HG03565 (cell line): Measurements from ENCODE around the gene RAB5IF.
A peak's percentile ranks its signal among the peaks of the same experiment; 100 is the strongest.
"Not testable (repeated sequence)": the region's sequence is repeated elsewhere in the genome, so short reads cannot be mapped to it uniquely, and the experiment has no call there.

Experiments
- ATAC-seq: cut with Tn5 transposase; IDR thresholded peaks from one replicate; pipeline ENCODE4 v1.9.1; 2021; ENCODE audit warnings: mild to moderate bottlenecking, moderate library complexity; ENCODE audit not compliant: unreplicated experiment

RAB5IF gene

DNA sequence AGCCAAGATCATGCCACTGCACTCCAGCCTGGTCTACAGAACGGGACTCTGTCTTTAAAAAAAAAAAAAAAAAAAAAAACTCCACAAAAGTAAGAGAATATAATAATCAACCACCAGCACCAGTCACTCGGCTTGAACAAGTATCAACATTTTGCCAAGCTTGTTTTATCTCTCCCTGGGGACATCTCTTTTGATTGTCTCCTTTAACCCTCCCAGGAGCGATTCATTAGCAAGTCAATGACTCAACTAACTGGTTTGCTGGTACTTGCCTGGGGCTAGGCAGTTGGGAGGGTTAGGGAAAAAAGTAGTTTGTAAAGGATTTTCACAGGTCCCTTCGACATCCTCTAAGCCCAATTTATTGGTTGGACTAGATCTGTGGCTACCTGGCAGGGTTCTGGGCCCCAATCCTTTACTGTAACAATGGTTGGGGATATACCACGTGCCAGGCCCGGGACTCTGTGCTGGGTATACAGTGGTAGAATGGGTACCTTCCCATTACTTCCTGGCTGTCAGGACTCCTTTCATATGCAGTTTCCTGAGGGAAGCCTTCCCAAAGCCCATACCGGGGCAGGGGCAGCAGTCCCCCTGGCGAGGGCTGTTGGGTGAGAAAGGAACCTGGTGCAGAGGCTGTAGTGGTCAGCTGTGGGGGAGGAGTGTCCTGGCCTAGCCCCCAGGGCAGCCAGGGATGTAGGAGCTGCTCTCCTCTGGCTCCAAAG lies 20.0 kb upstream of the RAB5IF start:
- no peak for ATAC-seq

DNA sequence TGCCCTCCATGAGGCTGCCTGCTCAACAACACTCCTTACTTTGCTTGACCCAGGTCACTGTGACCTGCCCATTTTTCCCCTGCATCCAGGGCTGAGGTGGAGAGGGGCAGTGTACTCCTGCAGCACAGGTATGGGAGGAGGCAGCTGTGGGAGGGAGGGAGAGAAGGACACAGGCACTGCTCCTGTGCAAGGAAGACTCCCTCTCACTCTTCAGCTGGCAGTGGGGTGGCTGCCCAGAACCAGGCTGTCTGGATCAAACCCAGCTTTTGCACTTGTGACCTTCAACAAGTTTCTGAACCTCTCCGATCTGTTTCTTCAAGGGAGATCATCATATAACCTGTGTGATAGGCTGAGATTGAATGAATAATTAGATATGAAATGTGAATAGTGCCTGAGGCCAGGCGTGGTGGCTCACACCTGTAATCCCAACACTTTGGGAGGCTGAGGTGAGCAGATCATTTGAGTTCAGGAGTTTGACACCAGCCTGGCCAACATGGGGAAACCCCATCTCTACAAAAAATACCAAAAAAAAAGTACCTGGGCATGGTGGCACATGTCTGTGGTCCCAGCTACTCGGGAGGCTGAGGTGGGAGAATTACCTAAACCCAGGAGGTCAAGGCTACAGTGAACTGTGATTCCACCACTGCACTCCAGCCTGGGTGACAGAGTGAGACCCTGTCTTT lies 18.1 kb upstream of the RAB5IF start:
- no peak for ATAC-seq

DNA sequence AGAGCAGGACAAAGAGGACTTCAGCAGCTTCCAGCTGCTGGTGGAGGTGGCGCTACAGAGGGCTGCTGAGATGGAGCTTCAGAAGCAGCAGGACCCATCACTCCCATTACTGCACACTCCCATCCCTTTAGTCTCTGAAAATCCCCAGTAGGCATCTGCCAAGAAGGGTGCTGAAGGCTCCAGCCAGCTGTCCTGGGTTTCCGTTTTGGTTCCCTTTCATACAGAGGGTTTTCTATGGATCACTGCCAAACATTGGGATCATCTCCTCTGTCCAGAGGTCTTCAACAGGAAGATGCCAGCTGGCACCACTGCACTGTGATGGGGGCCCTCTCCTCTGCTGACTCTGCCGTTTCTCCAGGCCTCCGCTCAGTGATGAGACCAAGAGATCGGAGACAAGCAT lies 14.3 kb upstream of the RAB5IF start:
- ATAC-seq = no peak

DNA sequence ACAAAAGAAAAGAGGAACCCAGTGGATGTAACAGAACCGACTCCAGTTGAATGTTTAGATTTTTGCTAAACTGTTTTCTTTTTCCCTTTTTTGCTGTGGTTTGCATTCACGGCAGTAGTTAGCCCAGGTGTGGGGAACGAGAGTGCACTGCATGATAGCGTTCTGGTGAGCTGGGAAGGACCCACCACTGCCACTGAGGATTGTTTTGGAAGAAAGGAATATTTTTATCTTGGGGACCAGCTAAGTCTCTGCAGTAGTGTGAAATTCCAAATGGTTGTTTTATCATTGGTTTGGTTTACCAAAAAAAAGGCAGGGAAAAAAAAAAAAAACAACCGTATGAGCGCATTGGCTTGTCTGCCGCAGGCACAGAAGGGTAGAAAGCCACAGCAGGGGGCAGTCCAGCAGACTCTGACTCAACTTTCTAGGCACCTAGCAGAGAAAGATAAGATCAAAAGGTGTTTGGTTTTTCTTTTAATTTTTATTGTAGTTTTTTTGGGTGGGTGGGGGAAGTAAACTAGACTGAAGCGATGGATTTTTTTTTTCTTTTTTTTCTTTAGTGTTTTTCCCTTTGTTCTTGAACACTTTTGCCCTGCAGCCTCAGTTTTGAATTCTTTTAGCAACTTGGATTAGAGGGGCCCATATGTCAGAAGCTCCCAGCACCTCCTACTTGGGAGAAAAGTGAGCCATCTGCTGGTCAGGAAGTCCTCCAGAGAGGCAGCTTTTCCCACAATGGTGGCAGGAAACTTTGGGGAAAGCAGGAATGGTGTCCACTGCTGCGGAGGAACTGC lies 13.5 kb upstream of the RAB5IF start:
- ATAC-seq = no peak

DNA sequence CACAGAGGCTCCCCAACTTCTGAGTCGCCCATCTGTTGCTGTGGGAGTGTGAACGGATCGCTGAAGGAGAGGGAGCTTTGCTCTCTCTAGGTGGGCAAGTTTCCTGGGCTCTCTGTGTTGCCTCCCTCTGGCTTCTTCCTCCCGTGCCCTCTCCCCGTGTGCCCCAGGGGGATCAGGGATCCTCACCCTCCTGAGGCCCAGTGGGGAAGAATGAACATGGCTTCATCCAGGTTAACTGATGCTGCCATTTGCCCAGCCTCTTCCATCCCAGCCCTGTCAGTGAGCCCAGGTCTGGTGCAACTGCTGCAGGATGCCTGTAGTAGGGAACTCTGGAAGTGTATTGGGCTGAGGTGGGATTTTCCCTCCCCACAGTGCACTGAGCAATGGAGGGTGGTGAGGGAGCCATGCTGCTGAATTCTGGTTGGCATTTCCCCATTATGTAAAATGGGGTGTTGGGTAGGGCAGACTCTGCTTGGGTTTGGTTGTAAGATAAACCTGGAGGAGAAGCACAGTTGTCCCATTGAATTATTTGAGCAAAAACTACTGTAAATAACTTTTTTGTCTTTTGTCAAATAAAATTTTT lies 12.1 kb upstream of the RAB5IF start:
- ATAC-seq = no peak

DNA sequence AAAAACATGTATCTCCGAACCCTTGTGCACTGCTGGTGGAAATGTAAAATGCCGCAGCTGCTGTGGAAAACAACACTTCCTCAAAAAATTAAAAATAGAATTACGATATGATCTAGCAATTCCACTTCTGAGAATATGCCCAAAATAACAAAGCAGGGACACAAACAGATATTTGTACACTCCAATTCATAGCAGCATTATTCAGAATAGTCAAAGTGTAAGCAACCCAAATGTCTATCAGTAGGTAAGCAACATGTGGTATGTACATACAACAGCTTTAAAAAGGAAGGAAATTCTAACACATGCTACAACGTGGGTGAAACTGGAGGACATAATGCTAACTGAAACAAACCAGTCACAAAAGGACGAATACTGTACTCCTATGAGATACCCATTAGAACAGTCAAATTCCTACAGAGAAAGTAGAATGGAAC lies 5.7 kb upstream of the RAB5IF start:
- ATAC-seq = no peak

DNA sequence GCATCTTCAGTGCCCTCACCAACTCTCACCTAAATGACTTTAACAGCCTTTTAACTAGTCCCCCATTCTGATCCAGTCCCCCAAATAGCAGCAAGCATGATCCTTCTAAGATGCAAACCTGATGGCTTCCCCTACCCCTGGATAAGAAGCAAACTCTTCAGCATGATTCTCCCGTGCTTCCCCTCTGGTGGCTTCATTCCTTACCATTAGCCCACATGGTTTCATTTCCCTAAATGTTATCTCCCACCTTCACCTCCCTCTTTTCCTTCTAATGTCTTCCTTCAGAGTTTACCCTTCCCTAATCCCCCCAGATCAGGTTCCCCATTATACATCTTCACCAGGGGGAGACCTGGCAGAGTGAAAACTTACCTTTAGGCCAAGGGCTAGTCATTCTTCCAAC lies 4.0 kb upstream of the RAB5IF start:
- no peak for ATAC-seq

DNA sequence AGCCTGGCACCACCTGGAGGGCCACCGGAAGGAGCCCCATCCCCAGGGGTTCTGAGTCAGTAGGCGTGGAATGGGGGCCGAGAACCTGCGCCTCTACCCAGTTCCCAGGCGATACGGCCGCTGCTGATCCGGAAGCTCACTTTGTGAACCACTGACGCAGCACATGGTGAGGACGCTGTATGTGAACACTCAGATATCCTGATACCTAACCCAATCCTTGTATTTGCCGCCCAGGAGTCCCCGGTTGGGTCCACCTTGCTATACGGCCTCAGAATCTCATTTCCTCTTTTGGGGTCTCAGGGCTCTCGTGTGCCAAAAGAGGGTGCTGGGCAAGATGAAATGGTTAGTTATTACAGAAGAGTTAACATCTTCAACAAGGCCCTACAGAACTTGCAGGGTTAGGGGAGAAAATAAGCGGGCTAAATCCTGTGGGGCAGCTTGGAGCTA lies 604 bp upstream of the RAB5IF start:
- ATAC-seq = peak; percentile 18

DNA sequence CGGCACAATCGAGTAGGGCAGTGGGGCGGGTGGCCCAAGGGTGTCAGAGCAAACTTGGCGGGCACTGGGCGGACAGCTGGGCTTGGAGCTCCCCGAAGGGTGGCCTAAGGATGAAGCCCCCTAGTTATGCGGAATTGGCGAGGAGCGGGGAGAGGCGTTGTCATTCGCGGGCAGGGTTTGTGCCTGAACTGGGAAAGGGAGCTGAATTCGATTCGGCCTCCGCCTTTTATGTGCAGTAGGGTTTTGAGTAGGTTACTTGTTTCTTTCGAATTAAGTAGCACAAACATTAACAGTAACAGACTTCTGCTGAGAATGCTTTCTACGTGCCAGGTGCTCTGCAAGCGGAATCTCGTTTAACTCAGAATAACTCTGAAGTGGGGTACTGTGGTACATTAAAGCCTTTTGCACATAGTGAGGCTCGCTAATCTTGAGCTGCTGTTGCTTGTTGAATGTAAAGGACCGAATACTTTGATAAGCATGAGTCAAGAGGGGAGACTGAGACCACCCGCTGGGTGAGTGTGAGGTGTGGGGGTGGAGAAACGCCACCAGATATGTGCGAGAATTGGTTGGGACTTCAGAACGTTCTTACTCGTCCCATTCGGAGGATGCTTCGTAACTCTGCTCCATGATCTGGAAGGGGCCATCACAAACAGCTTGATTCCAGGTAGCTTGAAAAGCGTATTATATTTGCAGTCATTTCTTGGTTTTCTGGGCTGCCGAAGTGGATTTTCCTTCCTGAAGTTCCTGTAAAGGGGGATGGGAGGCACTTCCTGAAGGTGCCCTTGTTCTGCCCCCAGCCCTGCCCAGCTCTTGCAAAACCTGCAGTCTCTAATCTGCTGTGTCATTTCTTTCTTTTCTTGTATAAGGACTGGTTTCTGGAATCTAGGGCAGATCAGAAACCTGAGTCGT lies 833 bp downstream of the RAB5IF start:
- no peak for ATAC-seq

DNA sequence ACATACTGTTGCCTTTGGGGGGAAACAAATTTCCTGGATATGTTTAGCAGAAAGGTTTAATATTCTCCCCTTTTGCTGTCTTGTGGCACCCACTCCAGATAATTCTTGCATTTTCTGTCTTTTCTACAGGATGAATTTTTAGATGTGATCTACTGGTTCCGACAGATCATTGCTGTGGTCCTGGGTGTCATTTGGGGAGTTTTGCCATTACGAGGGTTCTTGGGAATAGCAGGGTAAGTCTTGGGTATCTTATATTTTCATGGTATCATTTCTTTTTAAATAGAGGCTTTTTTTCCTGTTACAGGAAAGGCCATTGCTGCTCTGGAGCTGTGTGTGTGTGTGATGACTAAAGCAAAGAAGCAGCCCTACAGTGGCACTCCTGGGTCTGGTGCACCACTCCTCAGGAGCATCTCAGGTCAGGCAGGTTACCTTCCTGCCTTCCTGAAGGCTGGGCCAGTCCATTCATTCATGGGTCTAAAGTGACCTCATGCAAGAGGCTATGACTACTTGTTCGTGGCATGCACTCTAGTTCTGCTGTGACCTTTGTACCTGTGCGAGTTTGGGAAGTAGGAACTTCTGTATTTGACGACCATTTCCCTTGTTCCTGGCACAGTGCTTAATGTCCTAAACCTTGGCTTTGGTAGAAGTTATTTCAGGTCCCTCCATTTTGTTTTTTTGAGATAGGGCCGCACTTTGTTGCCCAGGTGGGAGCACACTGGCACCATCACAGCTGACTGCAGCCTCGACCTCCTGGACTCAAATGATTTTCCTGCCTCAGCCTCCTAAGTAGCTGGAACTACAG lies 2.2 kb downstream of the RAB5IF start:
- ATAC-seq = no peak

DNA sequence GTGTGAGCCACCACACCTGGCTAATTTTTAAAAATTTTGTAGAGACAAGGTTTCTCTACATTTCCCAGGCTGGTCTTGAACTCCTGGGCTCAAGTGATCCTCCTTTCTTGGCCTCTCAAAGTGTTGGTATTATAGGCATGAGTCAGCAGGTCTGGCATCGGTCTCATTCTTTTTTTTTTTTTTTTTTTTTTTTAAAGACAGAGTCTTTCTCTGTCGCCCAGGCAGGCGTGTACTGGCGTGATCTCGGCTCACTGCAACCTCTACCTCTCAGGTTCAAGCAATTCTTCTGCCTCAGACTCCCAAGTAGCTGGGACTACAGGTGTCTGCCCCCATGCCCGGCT lies 2.8 kb downstream of the RAB5IF start:
- not testable (repeated sequence) for ATAC-seq

DNA sequence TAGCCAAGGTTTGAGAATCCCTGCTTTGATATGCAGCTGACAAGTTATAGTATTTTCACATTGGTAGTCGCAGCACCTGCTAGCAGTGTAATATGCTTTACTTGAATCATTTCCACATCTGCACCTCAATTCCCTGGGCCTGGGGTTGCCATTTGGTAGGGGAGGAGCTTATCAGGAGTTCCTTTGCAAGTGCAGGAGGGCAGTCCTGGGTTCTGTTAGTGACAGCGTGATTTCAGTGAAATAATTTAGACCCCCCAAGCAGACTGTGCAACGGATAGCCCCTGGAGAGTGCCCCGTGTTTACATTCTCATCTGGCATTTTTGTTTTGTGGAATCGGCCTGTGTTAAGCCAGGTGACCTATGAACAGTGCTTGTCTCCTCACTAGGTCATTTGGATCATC lies 6.0 kb downstream of the RAB5IF start:
- ATAC-seq = no peak

DNA sequence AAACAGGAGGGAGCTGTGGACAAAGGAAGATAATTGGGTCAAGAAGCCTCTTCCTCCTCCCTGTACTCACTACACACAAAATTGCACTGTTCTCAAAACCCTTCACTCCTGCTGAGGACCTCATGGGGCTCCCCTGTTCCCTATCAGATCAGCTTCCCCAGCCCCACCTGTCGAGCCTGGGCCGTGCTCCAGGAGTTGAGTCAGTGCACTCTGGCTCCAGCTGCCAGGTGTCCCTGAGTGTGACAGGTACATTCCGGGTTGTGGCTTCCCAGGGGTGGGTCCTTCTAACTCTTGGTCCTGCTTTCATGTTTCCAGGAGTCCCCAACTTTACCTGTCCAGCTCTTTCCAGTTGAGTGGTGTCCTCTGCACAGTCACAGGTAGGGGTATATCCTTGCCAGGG lies 8.4 kb downstream of the RAB5IF start:
- ATAC-seq = no peak

DNA sequence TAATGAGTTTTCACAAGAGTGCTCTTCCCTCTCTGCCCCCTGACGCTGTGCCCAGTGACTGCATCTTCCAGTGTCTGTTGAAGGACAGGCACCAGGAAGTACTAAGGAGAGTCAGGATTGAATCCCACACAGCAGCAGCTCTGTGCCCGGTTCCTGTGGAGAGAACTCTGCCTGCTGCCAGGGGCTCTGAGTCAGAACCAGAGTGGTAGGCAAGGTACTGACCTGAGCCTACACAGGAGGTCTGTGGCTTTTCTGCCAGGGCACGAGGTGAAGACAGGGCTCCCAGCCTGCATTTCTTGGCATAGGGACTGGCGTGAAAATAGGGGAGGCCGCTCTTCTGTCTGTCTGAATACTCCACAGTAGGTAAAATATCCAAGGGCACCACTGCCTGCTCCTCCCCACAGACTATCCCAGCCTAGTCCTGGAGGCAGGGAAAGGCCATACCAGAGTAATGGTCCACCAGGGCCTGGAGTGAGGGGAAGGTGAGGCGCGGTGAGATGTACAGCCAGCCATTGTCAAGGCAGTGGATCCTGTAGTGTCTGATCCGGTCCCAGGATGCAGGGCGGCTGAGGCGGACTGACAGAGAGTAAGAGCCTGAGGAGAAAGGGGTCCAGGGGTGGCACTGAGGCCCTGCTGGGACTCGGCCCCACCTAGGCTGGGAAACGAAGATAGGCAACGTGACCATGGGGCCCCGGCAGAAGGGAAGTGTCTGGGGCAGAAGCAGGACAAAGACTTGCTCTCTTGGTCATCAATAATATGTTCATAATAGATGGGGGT lies 9.4 kb downstream of the RAB5IF start:
- no peak for ATAC-seq

DNA sequence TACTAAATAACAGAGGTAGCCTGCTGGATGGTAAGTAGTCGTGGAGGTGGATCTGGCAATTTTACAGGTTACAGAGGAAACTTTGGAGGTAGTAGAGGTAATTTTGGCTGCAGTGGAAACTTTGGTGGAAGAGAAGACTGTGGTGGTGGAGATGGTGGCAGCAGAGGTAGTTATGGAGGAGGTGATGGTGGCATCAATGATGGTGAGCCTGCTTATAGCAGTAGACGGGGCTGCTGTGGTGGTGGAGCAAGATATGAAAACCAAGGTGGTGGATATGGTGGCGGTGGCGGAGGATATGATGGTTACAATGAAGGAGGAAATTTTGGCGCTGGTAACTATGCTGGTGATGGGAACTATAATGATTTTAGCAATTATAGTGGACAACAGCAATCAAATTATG lies 15.3 kb downstream of the RAB5IF start:
- ATAC-seq = no peak

DNA sequence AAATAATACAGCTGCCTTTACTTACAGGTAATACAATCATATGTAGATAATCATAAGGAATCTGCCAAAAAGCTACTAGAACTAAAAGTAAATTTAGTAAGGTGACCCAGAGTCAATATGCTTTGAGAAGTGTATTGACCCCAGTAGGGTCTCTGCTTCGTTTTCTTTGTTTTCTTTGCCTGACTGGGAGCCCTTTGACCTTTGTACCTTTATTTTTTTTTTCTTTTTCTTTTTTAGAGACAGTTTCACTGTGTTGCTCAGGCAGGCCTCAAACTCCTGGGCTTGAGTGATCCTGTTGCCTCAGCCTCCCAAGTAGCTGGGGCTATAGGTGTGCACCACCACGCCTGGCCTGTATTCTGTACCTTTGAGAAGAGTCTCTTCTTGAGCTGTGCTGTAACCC lies 17.9 kb downstream of the RAB5IF start:
- no peak for ATAC-seq

DNA sequence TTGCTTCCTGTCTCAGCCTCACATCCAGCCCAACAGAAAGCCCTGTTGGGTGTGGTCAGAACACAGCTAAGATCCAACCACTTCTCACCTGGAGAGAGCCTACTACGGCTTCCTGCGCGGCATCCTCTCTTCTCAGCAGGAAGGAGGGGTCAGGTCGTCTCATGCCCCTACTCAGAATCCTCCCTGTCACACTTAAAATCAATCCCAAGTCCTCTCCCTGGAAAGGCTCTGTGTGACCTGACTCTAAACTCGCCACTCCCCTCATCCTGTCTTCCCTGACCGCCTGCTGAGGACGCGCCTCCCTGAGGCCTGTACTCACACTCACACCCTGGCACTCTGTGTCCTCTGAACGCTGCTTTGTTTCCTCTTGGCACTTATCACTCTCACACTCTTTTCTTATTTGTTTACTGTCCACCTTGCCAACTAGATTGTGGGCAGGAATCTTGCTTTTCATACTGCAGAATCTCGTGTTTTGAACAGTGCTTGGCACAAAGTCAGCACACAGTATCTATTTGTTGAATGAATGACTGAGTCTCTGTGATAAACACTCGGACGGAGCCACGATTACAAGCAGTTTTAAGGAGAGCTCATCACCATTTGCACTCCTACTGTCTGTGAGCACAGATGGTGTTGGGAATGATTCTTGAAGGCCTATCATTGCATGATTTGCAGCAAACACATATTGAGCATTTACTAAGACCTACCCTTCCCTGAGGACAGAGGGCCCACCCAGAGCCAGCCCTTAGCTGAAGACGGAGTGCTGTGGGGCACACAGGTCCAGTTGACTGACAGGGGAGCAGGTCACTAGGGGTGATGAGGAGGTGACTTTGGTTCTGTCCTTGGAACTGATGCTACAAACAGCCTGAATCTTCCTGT lies 18.7 kb downstream of the RAB5IF start:
- no peak for ATAC-seq

DNA sequence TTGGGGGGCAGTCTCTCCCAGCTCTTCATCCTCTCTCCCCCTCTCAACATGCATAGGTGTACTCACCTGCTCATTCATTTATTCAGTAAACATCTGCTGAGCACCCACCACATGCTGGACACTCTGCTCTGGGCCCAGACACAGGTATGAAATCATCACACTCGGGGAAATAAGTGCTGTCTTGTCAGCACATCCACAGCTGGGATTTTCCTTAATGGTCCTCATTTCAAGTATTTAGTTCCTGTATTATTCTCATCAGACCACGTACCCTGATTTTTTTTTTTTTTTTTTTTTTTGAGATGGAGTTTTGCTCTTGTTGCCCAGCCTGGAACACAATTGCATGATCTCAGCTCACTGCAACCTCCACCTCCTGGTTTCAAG lies 19.4 kb downstream of the RAB5IF start:
- no peak for ATAC-seq
